ENCODE measurements around the gene COMT.
"Not testable (repeated sequence)": the region's sequence is repeated elsewhere in the genome, so short reads cannot be mapped to it uniquely, and the experiment has no call there.

The COMT gene

GRCh38 chr22:19909350-19910179 is 32.0 kb upstream of the COMT start:
- DNase-seq (ENCODE audit: low spot score) = peak; percentile 96

GRCh38 chr22:19910180-19910744 is 31.3 kb upstream of the COMT start:
- no peak for DNase-seq (ENCODE audit: low spot score)

GRCh38 chr22:19911540-19912270 is 29.9 kb upstream of the COMT start:
- no peak for DNase-seq (ENCODE audit: low spot score)

- no peak for DNase-seq (ENCODE audit: low spot score)
Observed at GRCh38 chr22:19912271-19912999, 29.1 kb upstream of the COMT start.

GRCh38 chr22:19913337-19913936 is 28.1 kb upstream of the COMT start:
- no peak for DNase-seq (ENCODE audit: low spot score)

- DNase-seq (ENCODE audit: low spot score) = no peak
Observed at GRCh38 chr22:19914201-19914943, 27.2 kb upstream of the COMT start.

- DNase-seq (ENCODE audit: low spot score) = no peak
Observed at GRCh38 chr22:19915287-19915954, 26.2 kb upstream of the COMT start.

GRCh38 chr22:19916006-19916405 is 25.6 kb upstream of the COMT start:
- DNase-seq (ENCODE audit: low spot score) = no peak

- no peak for DNase-seq (ENCODE audit: low spot score)
Observed at GRCh38 chr22:19916941-19917340, 24.6 kb upstream of the COMT start.

- DNase-seq (ENCODE audit: low spot score) = no peak
Observed at GRCh38 chr22:19917389-19918138, 24.0 kb upstream of the COMT start.

GRCh38 chr22:19918332-19919106 is 23.1 kb upstream of the COMT start:
- DNase-seq (ENCODE audit: low spot score) = no peak

GRCh38 chr22:19919701-19920363 is 21.7 kb upstream of the COMT start:
- no peak for DNase-seq (ENCODE audit: low spot score)

GRCh38 chr22:19921544-19922081 is 20.0 kb upstream of the COMT start:
- no peak for DNase-seq (ENCODE audit: low spot score)

GRCh38 chr22:19923914-19924513 is 17.6 kb upstream of the COMT start:
- no peak for DNase-seq (ENCODE audit: low spot score)

- DNase-seq (ENCODE audit: low spot score) = not testable (repeated sequence)
Observed at GRCh38 chr22:19926028-19926427, 15.5 kb upstream of the COMT start.

GRCh38 chr22:19927696-19928095 is 13.9 kb upstream of the COMT start:
- DNase-seq (ENCODE audit: low spot score) = no peak

GRCh38 chr22:19928207-19928606 is 13.4 kb upstream of the COMT start:
- DNase-seq (ENCODE audit: low spot score) = no peak
